HepG2 (cell line): ENCODE measurements around the gene SMDT1. TPM values are rescaled to one million over a fixed set of nuclear protein-coding genes. Genes with fewer than 3 reads are reported as not detected.

ENCODE experiments used
- ATAC-seq: fragments of 200-7000 bp; cut with Tn5 transposase; 3 replicates; pipeline ENCODE4 v1.9.1; 2020; ENCODE audit warnings: mild to moderate bottlenecking, moderate library complexity
- BruUV-seq: library from RNA; stranded (reverse); fragments of 400-500 nt; replicated peaks from 2 replicates; lab custom pipeline; 2021; lab: Mats Ljungman, UMichigan
- CTCF ChIA-PET: fragments of 300-600 bp; formaldehyde crosslinking; extraction: SDS; loops from one replicate; lab custom pipeline; 2021; ENCODE audit warnings: low total read pairs, inconsistent platforms, low intra/inter-chr PET ratio; lab: Yijun Ruan, JAX
- POLR2A ChIA-PET: fragments of 350-600 bp; sonication (Branson Sonifier 250); formaldehyde crosslinking; loops from one replicate; lab custom pipeline; 2020; ENCODE audit warnings: antibody characterized with exemption, inconsistent platforms; lab: Yijun Ruan, JAX
- DNase-seq: peaks from one replicate; pipeline ENCODE4 v3.0.0-alpha.2; 2015; ENCODE audit warnings: low spot score
- FAIRE-seq: peaks from 3 replicates; lab custom pipeline; 2011; peaks lifted over from hg19 to GRCh38; lab: Jason Lieb, UNC
- H2AFZ ChIP-seq: one replicate; pipeline ENCODE4 v1.6.1; 2011; ENCODE audit warnings: low read length, inconsistent platforms
- H3K27ac ChIP-seq: fragments of 300-600 bp; 3 replicates; pipeline ENCODE4 v1.8.0; 2011; ENCODE audit warnings: mixed run types, mild to moderate bottlenecking, mixed read lengths, low read length, inconsistent platforms; ENCODE audit not compliant: insufficient read depth; ENCODE audit errors: extremely low read length
- H3K27me3 ChIP-seq, 2 experiments: fragments of 200-600 bp in 1 of 2; 2 replicates in 1 of 2; 3 replicates in 1 of 2; pipeline versions ENCODE4 v1.6.0 to v1.8.0; 2011; ENCODE audit warnings: low read length in 2 of 2, mild to moderate bottlenecking in 2 of 2, moderate library complexity in 2 of 2, inconsistent platforms in 1 of 2; ENCODE audit not compliant: insufficient read depth in 2 of 2, control insufficient read depth in 1 of 2
- H3K36me3 ChIP-seq, 2 experiments: fragments of 200-600 bp in 1 of 2; replicated peaks in 1 of 2; 2 replicates in 1 of 2; 3 replicates in 1 of 2; pipeline versions ENCODE4 v1.5.1 to v1.8.0; 2011; ENCODE audit warnings: low read length in 2 of 2, inconsistent platforms in 1 of 2; ENCODE audit not compliant: insufficient read depth in 2 of 2, control insufficient read depth in 1 of 2
- H3K4me1 ChIP-seq: 2 replicates; pipeline ENCODE4 v1.5.1; 2012; ENCODE audit warnings: low read length, inconsistent platforms; ENCODE audit not compliant: insufficient read depth
- H3K4me2 ChIP-seq: 2 replicates; pipeline ENCODE4 v1.6.0; 2011; ENCODE audit warnings: low read depth, low read length, inconsistent platforms
- H3K4me3 ChIP-seq, 3 experiments: fragments of 200-600 bp in 1 of 3; sonication (generic), shearing (Covaris generic) in 1 of 3; replicated peaks in 1 of 3; 2 replicates each; pipeline ENCODE4 v1.5.1; 2011 to 2016; ENCODE audit warnings: low read length in 3 of 3, inconsistent platforms in 2 of 3, low read depth in 2 of 3, mild to moderate bottlenecking in 2 of 3, control low read depth in 1 of 3, mixed read lengths in 1 of 3; ENCODE audit not compliant: insufficient read depth in 1 of 3
- H3K79me2 ChIP-seq: one replicate; pipeline ENCODE4 v1.6.1; 2011; ENCODE audit warnings: low read length, inconsistent platforms; ENCODE audit not compliant: insufficient read depth
- H3K9ac ChIP-seq: 2 replicates; pipeline ENCODE4 v1.6.0; 2011; ENCODE audit warnings: mild to moderate bottlenecking, low read depth, low read length, inconsistent platforms; ENCODE audit not compliant: insufficient read depth
- H3K9me3 ChIP-seq: 2 replicates; pipeline ENCODE4 v1.5.1; 2012; ENCODE audit warnings: mild to moderate bottlenecking, low read length
- H4K20me1 ChIP-seq: 2 replicates; pipeline ENCODE4 v1.6.0; 2011; ENCODE audit warnings: inconsistent platforms, mild to moderate bottlenecking, low read length, moderate library complexity; ENCODE audit not compliant: insufficient read depth
- AGO2 ChIP-seq: fragments of 200-400 bp; formaldehyde crosslinking; optimal IDR thresholded peaks from 2 replicates; pipeline ENCODE3; 2017; ENCODE audit warnings: mild to moderate bottlenecking, low read depth, low read length, moderate library complexity
- DMAP1 ChIP-seq: IDR thresholded peaks from 2 replicates; pipeline ENCODE4 v1.6.1; 2016
- ERF ChIP-seq: IDR thresholded peaks from 2 replicates; pipeline ENCODE4 v1.6.1; 2018; ENCODE audit warnings: missing biosample characterization, missing genetic modification reagents
- MZF1 ChIP-seq: sonication (generic); formaldehyde crosslinking; IDR thresholded peaks from 2 replicates; pipeline ENCODE4 v1.8.1; 2023; ENCODE audit warnings: mild to moderate bottlenecking, missing genetic modification reagents, borderline replicate concordance
- NCOA1 ChIP-seq: sonication (generic); formaldehyde crosslinking; IDR thresholded peaks from 2 replicates; pipeline ENCODE4 v1.9.0; 2021; ENCODE audit warnings: missing genetic modification reagents
- RFX5 ChIP-seq: IDR thresholded peaks from 2 replicates; pipeline ENCODE4 v1.6.1; 2011; ENCODE audit warnings: low read depth, low read length, improper control_type of control experiment
- STAT5B ChIP-seq: sonication (generic); formaldehyde crosslinking; IDR thresholded peaks from 2 replicates; pipeline ENCODE4 v1.4.0; 2020; ENCODE audit warnings: missing genetic modification reagents
- ZBTB1 ChIP-seq: sonication (generic); formaldehyde crosslinking; IDR thresholded peaks from 2 replicates; pipeline ENCODE4 v1.4.0; 2020; ENCODE audit warnings: missing genetic modification reagents, borderline replicate concordance
- ZNF616 ChIP-seq: sonication (generic); formaldehyde crosslinking; IDR thresholded peaks from 2 replicates; pipeline ENCODE4 v1.5.0; 2020; ENCODE audit warnings: low read depth, mild to moderate bottlenecking, missing genetic modification reagents
- ZNF761 ChIP-seq: sonication (generic); formaldehyde crosslinking; conservative IDR thresholded peaks from 2 replicates; pipeline ENCODE4 v1.4.0; 2020; ENCODE audit warnings: mild to moderate bottlenecking, missing genetic modification reagents
- WGBS: methylation state at CpG from one replicate; pipeline ENCODE4 v1.1.6; 2017; ENCODE audit warnings: low lambda C conversion rate; 5-methylcytosine and 5-hydroxymethylcytosine counted together
- in situ Hi-C: cut with HindIII; loops from 2 replicates; pipeline ENCODE4 v1.10.0; 2017; ENCODE audit warnings: low pct_unique_long_range_greater_than_20kb; ENCODE audit not compliant: extremely low pct_ligation_motif_present
- intact Hi-C: fragments of 100-400 bp; cut with micrococcal nuclease; formaldehyde crosslinking; loops from one replicate; pipeline ENCODE4 v1.10.0; 2022; ENCODE audit not compliant: unreplicated experiment
- polyA plus RNA-seq, 8 experiments: library from polyadenylated mRNA; depleted of rRNA in 3 of 8; stranded (reverse) in 7 of 8; unstranded in 1 of 8; fragments of >200 nt; fragmentation: Illumina TruSeq in 4 of 8; extraction: Trizol in 4 of 8; gene quantifications; 2 replicates each; pipeline versions ENCODE4 v1.2.1 to v1.2.3, GENCODE V29; 2011 to 2016; ENCODE audit warnings: low read depth in 4 of 8, missing spikeins in 1 of 8, mixed read lengths in 1 of 8; ENCODE audit not compliant: insufficient read depth in 1 of 8
- total RNA-seq, 5 experiments: library from RNA; depleted of rRNA; stranded (reverse); fragments of >200 nt; fragmentation: Illumina TruSeq; extraction: Trizol; gene quantifications; 2 replicates each; pipeline ENCODE4 v1.2.3, GENCODE V29; 2016; ENCODE audit warnings: low read depth in 1 of 5
- TF ChIP-seq, protein P1 (sequence below): sonication (generic); formaldehyde crosslinking; IDR thresholded peaks from 2 replicates; pipeline ENCODE4 v1.8.1; 2023; ENCODE audit warnings: missing genetic modification reagents, mild to moderate bottlenecking, borderline replicate concordance
- TF ChIP-seq, protein P2 (sequence below): sonication (generic); formaldehyde crosslinking; IDR thresholded peaks from 2 replicates; pipeline ENCODE4 v1.4.0; 2020; ENCODE audit warnings: missing genetic modification reagents
- TF ChIP-seq, protein P3 (sequence below): sonication (generic); formaldehyde crosslinking; IDR thresholded peaks from 2 replicates; pipeline ENCODE4 v1.4.0; 2020; ENCODE audit warnings: missing genetic modification reagents
- TF ChIP-seq, protein P4 (sequence below): sonication (generic); formaldehyde crosslinking; IDR thresholded peaks from 2 replicates; pipeline ENCODE4 v1.5.0; 2020; ENCODE audit warnings: missing genetic modification reagents
- TF ChIP-seq, protein P5 (sequence below): sonication (generic); formaldehyde crosslinking; IDR thresholded peaks from 2 replicates; pipeline ENCODE4 v1.5.0; 2020; ENCODE audit warnings: missing genetic modification reagents, mild to moderate bottlenecking, borderline replicate concordance
- TF ChIP-seq, protein P6 (sequence below): sonication (generic); formaldehyde crosslinking; IDR thresholded peaks from 2 replicates; pipeline ENCODE4 v1.5.1; 2020; ENCODE audit warnings: missing genetic modification reagents, mild to moderate bottlenecking, borderline replicate concordance

Gene SMDT1
- total and polyA plus RNA-seq, 2 of the 13 experiments (the other 11 are each of a cell fraction or from before 2014, with no cell fraction given): 8.3 to 26.6 TPM

DNA sequence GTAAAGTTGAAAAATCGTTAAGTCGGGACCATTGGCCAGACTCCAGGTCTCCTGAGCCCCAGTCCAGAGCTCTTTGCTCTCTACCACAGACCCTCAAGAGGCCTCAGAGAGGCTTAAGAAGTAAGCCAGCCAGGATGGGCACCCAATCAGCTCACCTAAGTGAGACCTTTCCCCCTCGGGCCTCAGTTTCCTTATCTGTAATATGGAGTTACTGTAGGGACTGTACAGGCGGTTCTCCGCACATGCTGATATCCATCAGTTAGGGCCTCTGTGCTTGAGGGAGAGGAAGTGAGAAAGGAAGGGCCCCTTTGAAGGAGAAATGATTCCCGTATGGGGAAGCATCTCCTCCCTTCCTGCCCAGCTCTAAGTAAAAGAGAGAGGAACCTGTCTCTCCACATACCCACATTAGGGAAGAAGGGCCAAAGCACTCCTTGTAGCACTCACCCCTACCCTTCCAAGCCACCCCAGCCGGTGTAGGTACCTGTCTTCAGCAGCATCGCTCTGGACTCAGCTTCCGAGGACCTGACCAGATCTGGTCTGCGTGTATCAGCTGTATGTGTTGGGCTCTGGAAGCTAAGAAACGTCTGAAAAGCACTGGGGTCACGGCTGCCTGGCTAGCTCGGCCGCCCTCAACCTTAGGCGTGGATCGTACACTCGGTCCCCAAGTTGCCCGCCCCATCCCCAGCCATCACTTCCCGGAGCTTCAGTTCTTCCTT lies 9.5 kb upstream of the SMDT1 start:
- no peak for FAIRE-seq
- Histone ChIP-seq H3K36me3 (peaks cover 0 to 5% of the 10 kb centered on the region in 2 experiments; a peak in 3 of 5 replicates), H4K20me1 (no peaks in the 10 kb centered on the region), H3K4me1 (peaks cover 40% of the 10 kb centered on the region), H3K79me2 (no peaks in the 10 kb centered on the region), H3K9ac (peak overlapping the region; percentile 77), H3K4me3 (peak overlapping the region; percentile 52 to 79 (median 64)), H3K27ac (peak overlapping the region; percentile 46), H2AFZ (no peak overlapping the region), H3K9me3 (no peaks in the 10 kb centered on the region), H3K4me2 (peak overlapping the region; percentile 100), H3K27me3 (no peaks in the 10 kb centered on the region; a peak in 1 of 5 replicates)
- intact Hi-C loops (no loop called here), in situ Hi-C loops (loop anchor here (5.0 kb wide), 1 partner anchor 103 kb away; the partner anchor contains the start of gene SEPTIN3)
- ChIA-PET CTCF (no interaction called here), POLR2A (interaction anchor here (0.7 to 2.5 kb wide), 3 partner anchors 9 to 33 kb away, joined by 3 to 21 read pairs (median 16); partner anchors contain the start of genes NDUFA6 and SMDT1)
- peak; percentile 46 for ATAC-seq
- no peak for DNase-seq
- 48% methylated on average over 9 of the region's 19 CpGs for WGBS
- BruUV-seq: TSS peak; percentile 92
- TF ChIP-seq, protein P1, sequence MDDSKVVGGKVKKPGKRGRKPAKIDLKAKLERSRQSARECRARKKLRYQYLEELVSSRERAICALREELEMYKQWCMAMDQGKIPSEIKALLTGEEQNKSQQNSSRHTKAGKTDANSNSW (CRISPR knock-in tag): no peak
- TF ChIP-seq RFX5 (0 out of 2 replicates have a peak, but pooled peaks have one; percentile 3), ZBTB1 (CRISPR knock-in tag) (no peak), MZF1 (CRISPR knock-in tag) (no peak), STAT5B (CRISPR knock-in tag) (no peak), ERF (CRISPR knock-in tag) (no peak), DMAP1 (CRISPR knock-in tag) (no peak), ZNF616 (CRISPR knock-in tag) (no peak), AGO2 (no peak), ZNF761 (CRISPR knock-in tag) (no peak), NCOA1 (CRISPR knock-in tag) (no peak)
- TF ChIP-seq, protein P2, sequence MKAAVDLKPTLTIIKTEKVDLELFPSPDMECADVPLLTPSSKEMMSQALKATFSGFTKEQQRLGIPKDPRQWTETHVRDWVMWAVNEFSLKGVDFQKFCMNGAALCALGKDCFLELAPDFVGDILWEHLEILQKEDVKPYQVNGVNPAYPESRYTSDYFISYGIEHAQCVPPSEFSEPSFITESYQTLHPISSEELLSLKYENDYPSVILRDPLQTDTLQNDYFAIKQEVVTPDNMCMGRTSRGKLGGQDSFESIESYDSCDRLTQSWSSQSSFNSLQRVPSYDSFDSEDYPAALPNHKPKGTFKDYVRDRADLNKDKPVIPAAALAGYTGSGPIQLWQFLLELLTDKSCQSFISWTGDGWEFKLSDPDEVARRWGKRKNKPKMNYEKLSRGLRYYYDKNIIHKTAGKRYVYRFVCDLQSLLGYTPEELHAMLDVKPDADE (CRISPR knock-in tag): no peak
- TF ChIP-seq, protein P3, sequence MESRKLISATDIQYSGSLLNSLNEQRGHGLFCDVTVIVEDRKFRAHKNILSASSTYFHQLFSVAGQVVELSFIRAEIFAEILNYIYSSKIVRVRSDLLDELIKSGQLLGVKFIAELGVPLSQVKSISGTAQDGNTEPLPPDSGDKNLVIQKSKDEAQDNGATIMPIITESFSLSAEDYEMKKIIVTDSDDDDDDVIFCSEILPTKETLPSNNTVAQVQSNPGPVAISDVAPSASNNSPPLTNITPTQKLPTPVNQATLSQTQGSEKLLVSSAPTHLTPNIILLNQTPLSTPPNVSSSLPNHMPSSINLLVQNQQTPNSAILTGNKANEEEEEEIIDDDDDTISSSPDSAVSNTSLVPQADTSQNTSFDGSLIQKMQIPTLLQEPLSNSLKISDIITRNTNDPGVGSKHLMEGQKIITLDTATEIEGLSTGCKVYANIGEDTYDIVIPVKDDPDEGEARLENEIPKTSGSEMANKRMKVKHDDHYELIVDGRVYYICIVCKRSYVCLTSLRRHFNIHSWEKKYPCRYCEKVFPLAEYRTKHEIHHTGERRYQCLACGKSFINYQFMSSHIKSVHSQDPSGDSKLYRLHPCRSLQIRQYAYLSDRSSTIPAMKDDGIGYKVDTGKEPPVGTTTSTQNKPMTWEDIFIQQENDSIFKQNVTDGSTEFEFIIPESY (CRISPR knock-in tag): no peak
- TF ChIP-seq, protein P4, sequence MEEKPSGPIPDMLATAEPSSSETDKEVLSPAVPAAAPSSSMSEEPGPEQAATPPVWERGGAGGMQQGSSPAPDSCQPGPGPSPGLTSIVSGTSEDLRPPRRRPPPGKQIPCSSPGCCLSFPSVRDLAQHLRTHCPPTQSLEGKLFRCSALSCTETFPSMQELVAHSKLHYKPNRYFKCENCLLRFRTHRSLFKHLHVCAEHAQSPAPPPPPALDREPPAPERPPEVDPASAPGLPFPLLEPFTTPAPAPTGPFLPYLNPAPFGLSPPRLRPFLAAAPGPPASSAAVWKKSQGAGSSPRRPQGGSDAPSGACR (CRISPR knock-in tag): 0 out of 2 replicates have a peak, but pooled peaks have one; percentile 31
- TF ChIP-seq, protein P5, sequence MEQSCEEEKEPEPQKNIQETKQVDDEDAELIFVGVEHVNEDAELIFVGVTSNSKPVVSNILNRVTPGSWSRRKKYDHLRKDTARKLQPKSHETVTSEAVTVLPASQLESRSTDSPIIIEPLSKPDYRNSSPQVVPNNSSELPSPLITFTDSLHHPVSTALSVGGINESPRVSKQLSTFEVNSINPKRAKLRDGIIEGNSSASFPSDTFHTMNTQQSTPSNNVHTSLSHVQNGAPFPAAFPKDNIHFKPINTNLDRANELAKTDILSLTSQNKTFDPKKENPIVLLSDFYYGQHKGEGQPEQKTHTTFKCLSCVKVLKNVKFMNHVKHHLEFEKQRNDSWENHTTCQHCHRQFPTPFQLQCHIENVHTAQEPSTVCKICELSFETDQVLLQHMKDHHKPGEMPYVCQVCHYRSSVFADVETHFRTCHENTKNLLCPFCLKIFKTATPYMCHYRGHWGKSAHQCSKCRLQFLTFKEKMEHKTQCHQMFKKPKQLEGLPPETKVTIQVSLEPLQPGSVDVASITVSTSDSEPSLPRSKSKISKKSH: no peak
- TF ChIP-seq, protein P6, sequence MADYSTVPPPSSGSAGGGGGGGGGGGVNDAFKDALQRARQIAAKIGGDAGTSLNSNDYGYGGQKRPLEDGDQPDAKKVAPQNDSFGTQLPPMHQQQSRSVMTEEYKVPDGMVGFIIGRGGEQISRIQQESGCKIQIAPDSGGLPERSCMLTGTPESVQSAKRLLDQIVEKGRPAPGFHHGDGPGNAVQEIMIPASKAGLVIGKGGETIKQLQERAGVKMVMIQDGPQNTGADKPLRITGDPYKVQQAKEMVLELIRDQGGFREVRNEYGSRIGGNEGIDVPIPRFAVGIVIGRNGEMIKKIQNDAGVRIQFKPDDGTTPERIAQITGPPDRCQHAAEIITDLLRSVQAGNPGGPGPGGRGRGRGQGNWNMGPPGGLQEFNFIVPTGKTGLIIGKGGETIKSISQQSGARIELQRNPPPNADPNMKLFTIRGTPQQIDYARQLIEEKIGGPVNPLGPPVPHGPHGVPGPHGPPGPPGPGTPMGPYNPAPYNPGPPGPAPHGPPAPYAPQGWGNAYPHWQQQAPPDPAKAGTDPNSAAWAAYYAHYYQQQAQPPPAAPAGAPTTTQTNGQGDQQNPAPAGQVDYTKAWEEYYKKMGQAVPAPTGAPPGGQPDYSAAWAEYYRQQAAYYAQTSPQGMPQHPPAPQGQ: no peak
